ENCODE results near the gene METTL21A. TPM values are rescaled to one million over a fixed set of nuclear protein-coding genes. Genes with fewer than 3 reads are reported as not detected.

Gene METTL21A
- total and polyA plus RNA-seq, 2 of the 13 experiments (the other 11 are each of a cell fraction or from before 2014, with no cell fraction given) = 42.4 to 61.2 TPM

- ChIA-PET CTCF (ENCODE audit: low intra/inter-chr PET ratio, low total read pairs) (no interaction called here), POLR2A (interaction anchor here (1.5 to 2.0 kb wide), 2 partner anchors 22 to 74 kb away, joined by 3 to 6 read pairs; partner anchors contain the start of genes CREB1 and METTL21A)
- Histone ChIP-seq H2AFZ (ENCODE audit: low read length) (no peak overlapping the region), H3K9ac (ENCODE audit: insufficient read depth, low read depth, low read length) (no peak overlapping the region), H3K36me3 (replicated peaks in 1 of 2; ENCODE audit: control insufficient read depth in 1 of 2, insufficient read depth in 2 of 2, low read length in 2 of 2) (peaks cover 3 to 5% of the 10 kb centered on the region in 2 experiments; a peak in 2 of 5 replicates), H3K4me2 (ENCODE audit: low read depth, low read length) (no peak overlapping the region), H4K20me1 (ENCODE audit: insufficient read depth, low read length) (no peaks in the 10 kb centered on the region), H3K9me3 (ENCODE audit: low read length) (no peaks in the 10 kb centered on the region), H3K4me3 (replicated peaks in 1 of 3; ENCODE audit: insufficient read depth in 1 of 3, low read depth in 2 of 3, low read length in 3 of 3) (no peak overlapping the region), H3K27ac (ENCODE audit: extremely low read length, insufficient read depth, low read length) (no peak overlapping the region), H3K4me1 (ENCODE audit: insufficient read depth, low read length) (no peaks in the 10 kb centered on the region), H3K79me2 (ENCODE audit: insufficient read depth, low read length) (no peaks in the 10 kb centered on the region), H3K27me3 (ENCODE audit: control insufficient read depth in 1 of 2, insufficient read depth in 2 of 2, low read length in 2 of 2) (no peaks in the 10 kb centered on the region)
- FAIRE-seq (no peak), DNase-seq (ENCODE audit: low spot score) (no peak), ATAC-seq (no peak)
- WGBS (ENCODE audit: low lambda C conversion rate) = 91% methylated on average over 2 of the region's 2 CpGs
- TF ChIP-seq RBAK (CRISPR knock-in tag; IDR thresholded peaks at IDR 0.05) (no peak), ZNF530 (CRISPR knock-in tag; IDR thresholded peaks at IDR 0.05; ENCODE audit: low read depth) (no peak), ZNF549 (CRISPR knock-in tag; IDR thresholded peaks at IDR 0.05) (no peak), NFE2 (CRISPR knock-in tag; IDR thresholded peaks at IDR 0.05) (no peak), POGK (CRISPR knock-in tag; conservative IDR thresholded peaks at IDR 0.05) (no peak), ZFP36 (IDR thresholded peaks at IDR 0.05; ENCODE audit: borderline replicate concordance, low read depth, low read length, partially characterized antibody) (no peak), ZNF710 (CRISPR knock-in tag; IDR thresholded peaks at IDR 0.05; ENCODE audit: borderline replicate concordance) (no peak), KLF12 (CRISPR knock-in tag; IDR thresholded peaks at IDR 0.05; ENCODE audit: borderline replicate concordance) (no peak), HINFP (CRISPR knock-in tag; IDR thresholded peaks at IDR 0.05; ENCODE audit: low read depth) (no peak), ZNF720 (CRISPR knock-in tag; IDR thresholded peaks at IDR 0.05) (no peak), MEIS1 (CRISPR knock-in tag; IDR thresholded peaks at IDR 0.05; ENCODE audit: borderline replicate concordance) (no peak), MAZ (IDR thresholded peaks at IDR 0.05; ENCODE audit: borderline replicate concordance, low read depth, low read length) (no peak), MAZ (CRISPR knock-in tag; IDR thresholded peaks at IDR 0.05; ENCODE audit: low read depth) (no peak), ZNF737 (CRISPR knock-in tag; IDR thresholded peaks at IDR 0.05; ENCODE audit: borderline replicate concordance) (no peak), ZNF260 (CRISPR knock-in tag; IDR thresholded peaks at IDR 0.05; ENCODE audit: borderline replicate concordance, low read depth) (no peak), ZNF317 (CRISPR knock-in tag; IDR thresholded peaks at IDR 0.05) (no peak), ZIK1 (CRISPR knock-in tag; IDR thresholded peaks at IDR 0.05; ENCODE audit: borderline replicate concordance, low read depth) (no peak), SRSF9 (IDR thresholded peaks at IDR 0.05; ENCODE audit: borderline replicate concordance, insufficient read depth, low read depth, low read length, poor library complexity, severe bottlenecking) (no peak)
- intact Hi-C loops (cut with micrococcal nuclease; ENCODE audit: unreplicated experiment) = no loop called here
- in situ Hi-C loops (cut with HindIII; ENCODE audit: extremely low pct_ligation_motif_present, low pct_unique_long_range_greater_than_20kb) = no loop called here
- BruUV-seq (replicated peaks) = no TSS peak
Measured at GRCh38 chr2:207603486-207603885, 21.7 kb downstream of the METTL21A start.

Measured in HepG2 (cell line).